CD4-positive, alpha-beta T cell treated with Interleukin-12 subunit alpha and Interleukin-12 subunit beta, for 1 hour (primary cell): ENCODE data around the gene HOGA1.
"Not testable (repeated sequence)": the region's sequence is repeated elsewhere in the genome, so short reads cannot be mapped to it uniquely, and the experiment has no call there.

ENCODE experiments used
- DNase-seq: peaks from one replicate; pipeline ENCODE4 v3.0.0-alpha.2; 2020

The HOGA1 gene

GRCh38 chr10:97555541-97555940 lies 28.6 kb upstream of the HOGA1 start:
- DNase-seq = not testable (repeated sequence)

GRCh38 chr10:97560731-97561381 lies 23.3 kb upstream of the HOGA1 start:
- not testable (repeated sequence) for DNase-seq

GRCh38 chr10:97561386-97562077 lies 22.7 kb upstream of the HOGA1 start:
- DNase-seq = not testable (repeated sequence)

GRCh38 chr10:97562329-97562728 lies 21.9 kb upstream of the HOGA1 start:
- DNase-seq = not testable (repeated sequence)

- no peak for DNase-seq
These were observed 20.9 kb upstream of the HOGA1 start for GRCh38 chr10:97563337-97563736.

- DNase-seq = no peak
These were observed 19.4 kb upstream of the HOGA1 start for GRCh38 chr10:97564776-97565175.

- DNase-seq = no peak
These were observed 17.7 kb upstream of the HOGA1 start for GRCh38 chr10:97566336-97566996.

- DNase-seq = no peak
These were observed 16.3 kb upstream of the HOGA1 start for GRCh38 chr10:97567891-97568290.

GRCh38 chr10:97570146-97570788 lies 13.9 kb upstream of the HOGA1 start:
- no peak for DNase-seq

- no peak for DNase-seq
These were observed 13.3 kb upstream of the HOGA1 start for GRCh38 chr10:97570789-97571471.

- DNase-seq = no peak
These were observed 12.6 kb upstream of the HOGA1 start for GRCh38 chr10:97571622-97572021.

- peak; percentile 51 for DNase-seq
These were observed 11.8 kb upstream of the HOGA1 start, which contains the start of gene ANKRD2 for GRCh38 chr10:97572214-97572989. ANKRD2 (plus strand) TSS chr10:97572779; CDS start chr10:97572789, 10 bp downstream.

- no peak for DNase-seq
These were observed 11.2 kb upstream of the HOGA1 start for GRCh38 chr10:97573021-97573420.

- DNase-seq = no peak
These were observed 10.5 kb upstream of the HOGA1 start for GRCh38 chr10:97573672-97574071.

- no peak for DNase-seq
These were observed 9.6 kb upstream of the HOGA1 start for GRCh38 chr10:97574374-97575126.

GRCh38 chr10:97575127-97575668 lies 9.0 kb upstream of the HOGA1 start:
- DNase-seq = no peak

- DNase-seq = not testable (repeated sequence)
These were observed 7.7 kb upstream of the HOGA1 start for GRCh38 chr10:97576487-97576886.

- no peak for DNase-seq
These were observed 6.5 kb upstream of the HOGA1 start for GRCh38 chr10:97577701-97578100.

GRCh38 chr10:97578171-97578844 lies 5.9 kb upstream of the HOGA1 start:
- no peak for DNase-seq
